HS-5 (cell line): ENCODE measurements around the gene DDX10.

Experiments used
- DNase-seq: peaks from one replicate; pipeline ENCODE4 v3.0.0-alpha.2; 2012; ENCODE audit warnings: low read depth

Gene DDX10

DNA sequence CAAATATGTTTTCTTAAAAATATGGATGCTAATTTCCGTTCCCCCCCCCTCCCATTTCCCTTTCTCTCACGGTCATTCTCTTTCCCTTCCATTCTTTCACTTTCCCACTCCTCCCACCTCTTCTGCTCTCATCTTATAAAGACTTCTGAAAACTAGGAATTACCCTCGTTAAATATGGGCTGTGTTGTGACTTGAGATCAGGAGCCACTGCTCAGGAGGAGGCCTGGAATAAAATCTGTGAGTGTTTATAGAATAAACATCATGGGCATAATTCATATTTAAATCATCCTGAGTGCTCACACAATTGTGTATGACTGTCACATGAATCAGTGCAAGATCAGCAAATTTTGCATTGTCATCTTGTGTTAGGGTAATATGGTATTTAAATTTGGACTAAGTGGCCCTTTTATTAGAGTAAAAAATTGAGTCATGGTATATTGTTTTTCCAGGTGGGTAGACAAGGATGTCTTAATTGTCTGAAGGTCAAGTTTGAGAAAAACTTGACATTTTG is 208.0 kb downstream of the DDX10 start:
- no peak for DNase-seq

DNA sequence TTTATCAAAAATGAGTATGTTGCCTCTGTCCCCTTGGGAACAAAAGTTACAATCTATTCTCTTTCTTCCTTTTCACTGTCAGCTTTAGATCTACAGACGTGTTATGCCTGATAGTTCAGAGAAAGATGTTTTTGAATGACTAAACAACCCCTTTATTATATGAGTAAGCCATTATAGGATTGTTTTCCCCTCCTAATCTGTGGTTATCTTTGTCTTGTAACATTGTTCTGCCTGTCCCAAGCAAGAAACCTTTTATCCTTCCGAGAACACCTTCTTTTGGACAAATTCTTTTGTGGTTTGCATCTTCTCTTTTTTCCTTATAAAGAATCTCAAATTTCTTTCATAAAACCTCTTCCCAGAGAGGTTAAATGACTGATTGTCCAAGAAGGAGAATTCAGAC is 208.4 kb downstream of the DDX10 start:
- DNase-seq = no peak

DNA sequence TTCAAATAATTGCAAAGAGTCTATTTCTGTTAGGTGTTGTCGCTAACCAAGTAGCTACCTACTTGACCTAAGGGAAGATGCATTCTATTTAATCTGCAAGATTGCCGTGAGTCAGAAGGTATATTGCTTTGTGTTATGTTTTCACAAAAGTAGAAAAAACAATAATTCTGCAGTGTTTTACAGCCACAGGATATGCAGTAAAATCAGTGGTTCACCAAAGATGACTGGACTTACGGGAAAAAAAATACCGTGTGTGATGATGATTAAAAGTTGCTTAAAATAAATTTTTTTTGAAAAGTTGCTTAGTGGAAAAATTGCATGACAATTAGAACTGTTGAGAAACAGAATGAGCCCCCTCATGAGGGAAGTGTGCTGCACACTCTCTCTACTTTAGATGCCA is 209.1 kb downstream of the DDX10 start:
- no peak for DNase-seq

DNA sequence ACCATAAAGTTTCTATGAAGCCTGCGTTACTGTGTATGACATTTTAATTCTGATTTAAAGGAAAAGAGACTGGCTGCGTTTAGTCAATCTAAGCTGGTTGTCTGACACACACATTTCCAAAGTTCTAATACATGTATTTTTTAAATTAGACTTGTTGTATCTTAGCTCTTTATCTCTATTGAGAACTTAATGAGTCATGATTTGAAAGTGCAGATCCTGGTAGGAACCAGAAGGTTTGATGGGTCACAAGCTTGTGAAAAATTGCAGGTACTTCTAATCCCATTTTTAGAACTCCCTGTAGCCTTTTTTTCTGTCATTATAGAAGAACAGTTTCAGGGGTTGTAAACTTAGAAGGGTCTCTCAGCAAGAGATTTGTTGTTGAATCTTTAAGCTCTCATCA is 210.3 kb downstream of the DDX10 start:
- DNase-seq = no peak

DNA sequence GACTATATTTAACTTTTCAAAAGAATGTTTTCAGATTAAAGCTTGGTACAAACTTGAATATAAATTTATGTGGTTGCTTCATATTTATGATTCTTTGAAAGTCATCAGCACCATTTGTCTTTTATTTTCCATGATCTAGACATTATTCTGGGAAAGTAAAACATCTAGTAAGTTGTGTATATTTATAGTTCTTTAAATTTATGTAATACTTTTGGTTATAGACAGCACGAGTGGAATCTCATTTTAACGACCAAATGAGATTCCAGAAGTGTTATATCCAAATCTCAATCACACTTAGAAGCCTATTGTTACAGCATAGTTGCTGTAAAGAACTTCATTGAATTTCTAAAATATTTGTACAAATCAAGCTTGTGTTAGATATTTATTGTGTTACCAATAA is 212.3 kb downstream of the DDX10 start:
- no peak for DNase-seq

DNA sequence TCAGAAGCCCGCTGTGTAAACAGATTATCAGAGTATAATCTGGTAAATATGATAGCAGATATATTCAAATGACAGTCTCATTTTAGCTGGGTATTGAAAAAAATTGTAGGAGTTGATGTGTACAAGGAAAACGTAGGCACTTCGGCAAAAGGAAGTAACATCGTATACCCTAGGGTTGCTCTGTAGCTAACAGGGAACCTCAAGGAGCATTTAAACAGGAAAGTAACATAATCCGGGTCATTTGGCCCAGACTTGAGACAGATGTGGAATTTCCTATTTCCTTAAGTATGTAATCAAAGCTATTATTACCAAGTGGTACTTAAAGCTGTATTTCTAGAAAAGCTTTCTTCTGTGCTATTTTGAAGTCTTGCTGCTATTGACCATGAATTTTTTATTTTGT is 215.6 kb downstream of the DDX10 start:
- DNase-seq = no peak

DNA sequence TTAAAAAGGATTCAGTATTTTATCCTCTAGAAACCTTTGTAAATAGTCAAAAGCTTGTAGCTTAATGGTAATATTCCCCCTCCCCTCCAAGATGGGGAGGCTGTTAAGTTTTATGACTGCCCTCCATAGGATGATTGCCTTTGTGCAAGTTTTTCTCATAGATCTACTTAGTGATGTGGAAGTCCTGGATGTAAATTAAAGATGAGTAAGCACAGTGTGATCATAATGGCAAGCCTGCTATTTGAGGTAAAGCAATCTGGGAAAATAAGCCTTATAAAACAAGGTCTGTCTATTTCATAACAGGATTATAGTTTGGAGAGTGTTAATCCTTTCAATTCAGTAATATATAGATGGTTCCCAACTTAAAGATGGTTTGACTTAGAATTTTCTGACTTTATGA is 216.3 kb downstream of the DDX10 start:
- DNase-seq = no peak

DNA sequence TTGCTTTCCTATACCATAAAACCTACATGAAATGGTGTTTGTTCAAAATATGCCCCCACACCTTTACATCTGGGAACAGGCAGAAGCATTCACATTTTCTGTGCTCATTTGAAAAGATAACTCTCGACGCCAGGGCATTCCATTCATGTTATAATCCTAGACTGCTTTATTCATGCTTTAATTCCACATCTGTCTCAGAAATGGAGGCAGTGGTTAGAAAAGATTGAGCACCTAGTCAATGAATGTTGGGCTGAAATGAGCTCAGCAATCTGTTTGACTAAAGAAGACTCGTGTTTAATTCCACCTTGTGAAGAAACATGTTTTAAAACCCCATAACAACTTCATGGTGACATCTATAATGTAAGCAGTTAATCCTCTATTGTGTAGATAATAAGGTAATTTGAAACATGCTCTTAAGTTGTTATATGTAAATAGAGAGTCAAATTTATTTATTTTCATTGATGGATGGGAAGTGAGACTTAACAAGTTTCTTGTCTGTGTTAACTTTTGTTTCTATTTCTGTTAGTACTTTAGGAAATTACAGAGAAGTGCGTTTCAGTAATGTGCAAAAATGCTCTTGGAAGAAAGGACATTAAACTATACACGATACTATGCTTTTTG is 217.5 kb downstream of the DDX10 start:
- no peak for DNase-seq

DNA sequence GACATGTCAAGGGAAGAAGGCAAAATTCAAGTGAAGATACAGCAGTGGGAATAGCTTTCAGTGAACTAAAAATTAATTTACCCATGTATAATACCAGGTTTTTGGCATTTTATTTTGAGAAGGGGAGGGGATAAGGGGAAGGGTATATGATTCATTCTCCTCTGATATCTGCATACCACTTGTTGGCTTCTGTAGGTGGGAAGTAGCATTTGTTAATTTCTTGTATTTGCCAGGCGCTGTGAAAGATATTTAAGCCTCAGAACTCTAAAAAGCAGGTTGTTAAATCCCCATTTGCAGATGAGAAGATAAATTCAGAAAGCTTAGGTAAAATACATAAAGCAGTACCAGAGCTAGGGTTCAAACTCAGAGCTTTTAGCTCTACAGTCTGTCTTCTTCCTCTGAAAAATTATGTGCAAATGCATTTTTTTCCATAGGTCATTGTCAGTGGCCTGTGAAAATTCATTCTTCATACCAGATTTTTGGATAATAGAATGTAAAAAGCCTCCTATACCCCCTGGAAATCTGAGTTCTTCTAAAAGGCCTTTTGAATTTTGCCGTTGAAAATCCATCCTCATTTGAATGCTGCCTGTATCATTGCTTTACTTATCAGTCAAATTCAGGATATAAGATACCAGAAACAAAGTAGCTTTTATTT is 221.3 kb downstream of the DDX10 start:
- no peak for DNase-seq

DNA sequence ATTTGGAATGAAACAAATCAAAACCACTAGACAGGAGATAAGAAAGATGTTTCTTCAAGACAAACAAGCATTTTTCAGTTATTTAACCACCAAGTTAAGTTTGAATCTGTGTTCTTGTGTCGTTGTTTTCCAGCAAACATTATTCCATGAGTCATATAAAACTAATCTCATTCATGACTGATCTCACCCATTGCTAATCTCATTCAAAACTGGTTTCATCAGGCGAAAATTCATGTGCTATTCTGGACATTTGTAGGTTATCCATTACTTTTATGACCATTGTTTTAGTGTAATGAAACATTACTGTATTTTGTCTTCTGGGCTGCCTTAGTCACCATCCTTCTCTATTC is 221.8 kb downstream of the DDX10 start:
- DNase-seq = no peak

DNA sequence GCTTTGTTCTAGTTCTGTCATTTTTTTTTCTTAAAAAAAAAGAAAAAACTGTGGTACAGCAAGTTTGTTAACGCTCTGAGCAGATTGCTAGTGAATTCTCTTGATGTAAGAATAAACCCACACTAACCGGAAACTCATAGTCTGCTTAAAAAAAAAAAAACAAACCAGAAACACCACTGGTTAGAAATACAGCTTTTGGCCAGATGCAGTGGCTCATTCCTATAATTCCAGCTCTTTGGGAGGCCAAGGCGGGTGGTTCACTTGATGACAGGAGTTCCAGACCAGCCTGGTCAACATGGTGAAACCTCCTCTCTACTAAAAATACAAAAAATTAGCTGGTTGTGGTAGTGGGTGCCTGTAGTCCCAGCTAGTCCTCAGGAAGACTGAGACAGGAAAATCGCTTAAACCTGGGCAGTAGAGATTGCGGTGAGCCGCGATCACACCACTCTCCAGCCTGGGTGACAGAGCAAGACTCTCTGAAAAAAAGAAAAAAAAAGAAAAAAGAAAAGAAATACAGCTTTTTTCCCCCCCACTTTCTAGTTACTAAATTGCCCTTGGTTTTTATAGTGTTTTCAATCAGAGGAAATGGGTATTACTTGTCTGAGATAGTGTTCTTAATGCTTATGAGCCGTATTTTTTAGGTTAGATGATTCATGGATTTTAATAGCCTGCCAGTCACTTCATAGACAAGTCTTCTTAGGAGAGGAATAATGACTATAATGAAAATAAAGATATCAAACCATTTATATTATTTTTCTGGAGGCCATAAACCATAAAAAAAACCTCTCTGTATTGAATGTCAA is 222.8 kb downstream of the DDX10 start:
- DNase-seq = no peak

DNA sequence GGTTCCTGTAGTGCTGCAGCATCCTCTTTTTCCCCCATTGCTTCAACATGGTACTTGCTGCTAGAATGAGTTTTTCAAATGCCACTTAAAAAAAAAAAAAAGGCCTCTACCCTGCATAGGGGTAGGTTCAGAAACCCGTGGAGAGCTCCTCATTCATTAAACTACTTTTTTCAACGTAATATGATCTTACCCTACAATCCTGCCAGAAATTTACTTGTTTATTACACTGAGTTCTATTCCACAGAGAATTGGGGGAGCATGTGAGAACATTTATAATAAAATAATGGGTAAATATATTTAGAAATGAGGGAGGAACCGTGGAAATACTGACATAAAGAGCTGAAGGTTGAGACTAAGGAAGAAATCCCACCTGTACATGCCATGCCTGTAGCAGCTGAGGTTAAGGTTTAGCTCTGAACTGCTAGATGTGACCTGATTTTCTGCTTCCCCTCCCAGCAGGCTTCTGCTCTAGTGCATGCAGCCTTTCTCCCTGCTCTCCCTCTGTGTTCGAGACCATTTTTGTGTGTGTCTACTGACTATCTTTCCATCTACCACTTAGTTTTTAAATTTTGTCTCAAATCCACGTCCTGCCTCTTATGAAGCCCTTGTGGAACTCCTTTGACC is 225.7 kb downstream of the DDX10 start:
- no peak for DNase-seq

DNA sequence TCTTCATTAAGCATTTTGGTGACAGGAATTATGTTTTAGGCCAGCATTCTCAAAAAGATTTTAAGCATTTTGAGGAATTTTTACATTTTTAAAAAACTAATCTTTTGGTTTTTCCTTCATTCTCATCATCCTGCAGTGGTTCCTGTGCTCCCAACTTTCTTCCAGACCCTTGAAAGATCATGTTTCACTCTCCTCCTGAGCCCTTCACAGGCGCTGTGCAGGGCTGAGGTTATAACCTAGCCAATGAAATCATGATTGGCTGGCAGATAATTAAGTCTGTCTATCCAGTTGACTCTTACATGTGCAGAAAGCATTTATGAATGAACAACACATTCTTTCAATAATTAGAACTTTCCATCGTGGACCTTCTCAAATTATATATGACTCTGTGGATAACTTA is 226.3 kb downstream of the DDX10 start:
- DNase-seq = no peak

DNA sequence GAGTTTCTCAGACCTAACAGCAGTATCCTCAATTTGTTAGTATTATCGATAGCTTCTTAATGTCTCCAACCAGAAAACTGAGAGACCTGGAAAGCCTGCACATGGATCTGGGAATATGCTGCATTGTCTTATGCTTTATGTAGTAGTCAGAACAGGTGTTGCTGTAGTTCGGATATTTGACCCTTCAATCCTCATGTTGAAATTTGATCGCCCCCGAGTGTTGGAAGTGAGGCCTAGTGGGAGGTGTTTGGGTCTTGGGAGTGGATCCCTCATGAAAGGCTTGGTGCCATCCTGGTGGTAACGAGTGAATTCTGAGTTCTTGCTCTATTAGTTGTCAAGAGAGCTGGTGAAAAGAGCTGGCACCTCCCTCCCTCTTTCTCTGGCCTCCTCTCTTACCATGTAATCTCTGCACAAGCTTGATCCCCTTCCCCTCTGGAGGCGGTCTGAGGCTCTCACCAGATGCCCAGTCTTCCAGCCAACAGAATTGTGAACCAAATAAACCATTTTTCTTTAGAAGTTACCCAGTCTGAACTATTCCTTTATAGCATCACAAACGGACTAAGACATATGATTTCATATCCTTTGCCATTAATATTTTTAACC is 227.1 kb downstream of the DDX10 start:
- no peak for DNase-seq

DNA sequence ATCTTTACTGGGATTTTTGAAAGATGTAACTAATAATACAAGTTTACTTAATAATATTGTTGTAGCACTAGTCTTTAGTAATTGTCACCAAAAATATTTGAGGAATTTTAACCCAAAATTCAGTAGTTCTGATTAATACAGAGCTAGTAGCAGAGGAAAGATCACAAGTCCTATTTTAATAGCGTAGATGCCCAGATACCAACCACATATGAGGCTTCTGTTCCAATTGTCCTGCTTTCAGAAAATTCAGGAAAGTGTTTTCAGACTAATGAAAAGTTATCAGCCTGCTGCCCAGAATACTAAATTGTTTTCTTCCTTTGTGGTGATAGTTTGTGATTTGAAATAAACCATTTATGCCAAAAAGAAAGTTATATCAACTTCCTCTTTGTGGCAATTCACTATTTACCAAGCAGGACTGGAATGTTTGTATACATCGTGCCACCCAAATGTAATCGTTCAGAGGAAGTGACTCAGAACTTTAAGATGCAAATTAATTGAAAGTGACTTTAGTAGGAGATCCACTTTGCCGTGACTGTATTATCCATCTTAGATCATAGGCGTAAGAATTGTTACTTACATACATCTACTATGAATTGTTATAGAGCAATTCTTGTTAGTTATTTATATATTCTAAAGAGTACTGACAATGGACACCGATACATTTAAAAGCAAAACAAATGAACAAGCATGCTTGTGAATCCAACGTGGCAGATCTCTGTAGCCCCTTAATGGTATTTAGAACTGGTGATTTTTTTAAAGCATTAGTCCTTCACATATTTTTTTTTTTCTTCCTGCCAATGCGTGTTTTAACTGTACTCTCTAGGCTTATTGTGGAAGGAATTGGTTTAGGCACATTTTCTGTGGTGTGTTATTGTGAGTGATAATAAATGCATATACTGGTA is 231.0 kb downstream of the DDX10 start:
- peak; percentile 43 for DNase-seq

DNA sequence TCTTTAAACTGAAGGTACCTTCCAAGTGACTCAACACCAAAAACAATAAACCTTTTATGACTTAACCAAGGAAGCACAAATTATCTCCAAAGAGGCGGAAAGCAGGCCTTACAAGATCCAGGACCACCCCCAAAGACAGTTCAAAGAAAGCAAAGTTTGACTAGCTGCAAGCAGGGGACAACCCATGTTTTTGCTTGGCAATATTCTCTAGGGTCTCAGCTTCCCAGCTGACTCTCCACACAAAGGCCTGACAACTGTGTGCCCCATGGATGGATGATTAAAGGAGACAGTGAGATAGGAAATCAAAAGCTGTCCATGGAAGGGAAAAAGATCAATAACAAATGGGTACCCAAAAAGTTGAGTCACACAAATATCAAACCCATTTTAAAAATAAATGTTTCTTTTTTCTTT is 232.2 kb downstream of the DDX10 start:
- no peak for DNase-seq

DNA sequence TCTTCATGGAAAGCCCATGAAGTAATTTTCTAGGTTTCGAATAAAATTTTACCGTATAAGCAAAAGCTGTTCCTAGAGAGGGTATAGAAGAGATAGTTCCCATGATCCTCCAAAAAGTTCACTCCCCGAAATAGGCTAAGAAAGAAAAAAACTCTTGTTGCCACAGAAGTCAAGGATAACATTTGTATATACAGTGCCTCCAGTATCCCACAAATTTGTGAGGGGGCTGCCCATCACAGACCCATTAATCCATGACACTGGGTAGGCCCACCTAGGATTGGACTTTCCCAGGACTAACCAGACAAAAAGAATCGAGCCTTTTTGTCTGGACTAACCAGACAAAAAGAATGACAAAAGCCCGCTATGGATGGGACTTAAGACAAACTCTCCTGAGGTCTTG is 233.0 kb downstream of the DDX10 start:
- no peak for DNase-seq

DNA sequence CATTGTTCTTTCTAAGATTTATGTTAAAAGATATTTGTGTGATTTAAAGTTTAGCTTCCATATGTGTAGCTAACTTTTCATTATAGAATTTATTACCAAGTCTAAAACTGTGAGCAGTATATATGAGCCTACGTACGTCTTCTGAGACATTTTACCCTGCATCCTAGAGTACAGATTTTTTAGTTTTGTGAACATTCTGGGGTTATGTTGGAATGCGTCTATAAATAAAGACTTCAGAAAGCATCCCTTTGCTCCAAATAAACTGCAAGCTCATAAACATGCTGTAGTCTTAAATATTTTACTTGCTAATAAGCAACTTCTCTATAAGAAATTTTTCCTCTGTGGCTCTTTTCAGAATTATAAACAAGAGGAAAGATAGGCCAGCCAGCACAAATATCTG is 236.5 kb downstream of the DDX10 start:
- no peak for DNase-seq

DNA sequence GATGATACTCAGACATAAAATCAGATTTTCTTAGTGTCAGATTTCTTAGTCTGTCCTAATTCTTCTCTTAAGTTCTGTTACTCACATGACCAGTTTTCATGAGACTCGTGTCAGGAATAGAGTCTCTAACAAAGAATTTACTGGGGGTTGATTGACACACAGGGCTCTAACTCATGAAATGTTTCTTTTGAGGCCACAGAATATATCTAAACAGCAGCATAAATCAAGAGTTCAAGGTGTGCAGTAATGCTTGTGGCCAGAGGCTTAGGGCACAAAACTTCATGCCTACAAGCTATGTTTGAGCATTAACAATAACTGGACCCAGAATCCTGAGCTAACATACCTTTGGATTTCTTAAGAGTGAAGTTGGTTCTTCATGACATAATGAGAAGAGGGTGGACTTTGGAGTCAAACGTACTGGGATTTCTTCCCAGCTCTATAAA is 237.2 kb downstream of the DDX10 start:
- DNase-seq = no peak

DNA sequence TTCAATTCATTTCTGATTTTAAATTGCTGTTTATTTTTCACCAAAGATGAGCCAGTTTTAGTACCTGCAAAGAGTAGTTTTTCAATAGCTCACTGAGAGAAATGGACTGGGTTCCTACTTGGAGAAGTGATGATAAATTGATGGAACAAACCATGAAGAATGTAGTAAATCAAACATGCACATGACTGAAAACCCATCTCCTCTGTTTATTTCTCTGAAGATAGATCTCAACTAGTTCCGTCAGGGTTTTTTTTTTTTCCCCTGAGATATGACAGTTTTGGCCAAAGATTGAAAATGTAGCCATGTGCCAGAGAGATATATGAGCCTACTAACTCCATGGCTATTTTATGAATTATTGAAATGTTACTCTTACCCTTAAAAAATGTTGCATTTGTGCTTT is 239.6 kb downstream of the DDX10 start:
- DNase-seq = no peak

DNA sequence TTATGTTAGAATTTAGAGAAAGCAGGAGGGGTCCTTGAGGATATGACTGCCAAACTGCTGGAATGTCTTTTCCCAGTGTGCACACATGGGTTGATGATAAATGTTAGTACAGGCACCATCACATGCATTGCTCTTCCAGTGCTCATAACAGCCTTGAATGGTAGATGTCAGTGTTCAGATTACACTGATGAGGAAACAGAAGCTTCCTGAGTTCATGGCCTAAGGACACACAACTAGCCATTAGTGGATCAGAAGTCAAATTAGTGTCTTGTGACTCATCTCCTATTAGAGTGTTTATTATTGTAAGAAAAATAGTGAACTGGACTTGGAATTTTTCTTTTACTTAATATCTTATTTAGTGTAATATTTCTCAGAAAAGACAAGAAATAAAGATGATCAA is 241.5 kb downstream of the DDX10 start:
- no peak for DNase-seq
